Hepatocyte (in vitro differentiated cells): ENCODE results near the gene ANKRD29. TPM values are rescaled to one million over a fixed set of nuclear protein-coding genes. Genes with fewer than 3 reads are reported as not detected.

ENCODE experiments used
- DNase-seq: peaks from one replicate; pipeline ENCODE4 v3.0.0-alpha.2; 2016; ENCODE audit warnings: low spot score
- H2AFZ ChIP-seq: fragments of 200-600 bp; sonication (generic); 2 replicates; pipeline ENCODE4 v1.6.0; 2016; ENCODE audit warnings: antibody characterized with exemption, mild to moderate bottlenecking
- H3K27ac ChIP-seq: fragments of 200-600 bp; sonication (generic); 2 replicates; pipeline ENCODE4 v1.5.1; 2016; ENCODE audit warnings: mild to moderate bottlenecking
- H3K27me3 ChIP-seq: fragments of 200-600 bp; sonication (generic); 2 replicates; pipeline ENCODE4 v1.6.1; 2016
- H3K36me3 ChIP-seq: fragments of 200-600 bp; sonication (generic); replicated peaks from 2 replicates; pipeline ENCODE4 v1.5.1; 2016; ENCODE audit warnings: low read depth; ENCODE audit not compliant: insufficient read depth
- H3K4me1 ChIP-seq: fragments of 200-600 bp; sonication (generic); 2 replicates; pipeline ENCODE4 v1.5.1; 2016; ENCODE audit warnings: mild to moderate bottlenecking, moderate library complexity; ENCODE audit not compliant: insufficient read depth
- H3K4me2 ChIP-seq: fragments of 200-600 bp; sonication (generic); 2 replicates; pipeline ENCODE4 v1.6.0; 2016
- H3K4me3 ChIP-seq: fragments of 200-600 bp; sonication (generic); 2 replicates; pipeline ENCODE4 v1.5.1; 2016; ENCODE audit warnings: mild to moderate bottlenecking
- H3K79me2 ChIP-seq: fragments of 200-600 bp; sonication (generic); 2 replicates; pipeline ENCODE4 v1.6.0; 2017; ENCODE audit warnings: mild to moderate bottlenecking
- H3K9me2 ChIP-seq: fragments of 200-600 bp; sonication (generic); replicated peaks from 2 replicates; pipeline ENCODE4 v1.6.0; 2017; ENCODE audit warnings: mild to moderate bottlenecking; ENCODE audit not compliant: insufficient read depth
- H3K9me3 ChIP-seq: fragments of 200-600 bp; sonication (generic); 2 replicates; pipeline ENCODE4 v1.5.1; 2016; ENCODE audit warnings: low read depth, mild to moderate bottlenecking
- H4K20me1 ChIP-seq: fragments of 200-600 bp; sonication (generic); 2 replicates; pipeline ENCODE4 v1.6.0; 2016; ENCODE audit warnings: mild to moderate bottlenecking; ENCODE audit not compliant: insufficient read depth, poor library complexity, severe bottlenecking
- CTCF ChIP-seq: fragments of 200-600 bp; sonication (generic); IDR thresholded peaks from 2 replicates; pipeline ENCODE4 v1.5.1; 2016; ENCODE audit warnings: antibody characterized with exemption, mild to moderate bottlenecking; ENCODE audit not compliant: poor library complexity
- EZH2 ChIP-seq: fragments of 200-600 bp; sonication (generic); IDR thresholded peaks from 2 replicates; pipeline ENCODE4 v1.6.1; 2016; ENCODE audit warnings: antibody characterized with exemption, mild to moderate bottlenecking, borderline replicate concordance
- EZH2phosphoT487 ChIP-seq: fragments of 200-600 bp; sonication (generic); IDR thresholded peaks from one replicate; pipeline ENCODE4 v1.6.1; 2018; ENCODE audit warnings: antibody characterized with exemption, mild to moderate bottlenecking, low read depth, moderate library complexity; ENCODE audit not compliant: unreplicated experiment, severe bottlenecking
- WGBS: methylation state at CpG from one replicate; pipeline ENCODE4 v1.1.6; 2016; ENCODE audit warnings: low lambda C conversion rate; ENCODE audit errors: missing lambda C conversion rate; 5-methylcytosine and 5-hydroxymethylcytosine counted together
- polyA plus RNA-seq: library from polyadenylated mRNA; unstranded; fragments of >200 nt; fragmentation: Nextera tagmentation; extraction: Ambion mirVana; gene quantifications from 2 replicates; pipeline ENCODE4 v1.2.1, GENCODE V29; 2016
- total RNA-seq: library from RNA; depleted of rRNA; stranded (reverse); fragments of >200 nt; gene quantifications from 2 replicates; pipeline ENCODE4 v1.2.3, GENCODE V29; 2014

The ANKRD29 gene
- total and polyA plus RNA-seq, 2 experiments from 2014 or later: 7.7 to 12.1 TPM

GRCh38 chr18:23587220-23587642, 75.5 kb downstream of the ANKRD29 start:
- DNase-seq: no peak
- TF ChIP-seq CTCF: no peak
- no peak for TF ChIP-seq EZH2phosphoT487
- no peak for TF ChIP-seq EZH2
- H3K9me3 ChIP-seq: no peaks in the 10 kb centered on the region
- no peaks in the 10 kb centered on the region for H3K27me3 ChIP-seq
- H3K36me3 ChIP-seq: no peaks in the 10 kb centered on the region
- no peak overlapping the region for H3K4me3 ChIP-seq
- peaks cover 37% of the 10 kb centered on the region for H3K79me2 ChIP-seq
- H2AFZ ChIP-seq: peak overlapping the region; percentile 61
- 50% methylated on average over 7 of the region's 7 CpGs for WGBS
- H3K9me2 ChIP-seq: no peaks in the 10 kb centered on the region
- H3K4me2 ChIP-seq: peak overlapping the region; percentile 71
- peak overlapping the region; percentile 100 for H3K27ac ChIP-seq
- H3K4me1 ChIP-seq: peaks cover 20% of the 10 kb centered on the region
- H4K20me1 ChIP-seq: peaks cover 16% of the 10 kb centered on the region

GRCh38 chr18:23586249-23587196, 76.2 kb downstream of the ANKRD29 start, which contains the start of gene NPC1:
NPC1 (minus strand) TSS chr18:23586506; CDS start chr18:23586343, 163 bp downstream.
- peak; percentile 99 for DNase-seq
- Histone ChIP-seq H3K79me2 (peaks cover 44% of the 10 kb centered on the region), H3K27me3 (no peaks in the 10 kb centered on the region), H2AFZ (peak within 1 kb of the TSS; percentile 68), H3K4me3 (peak within 1 kb of the TSS; percentile 93), H3K27ac (peak within 1 kb of the TSS; percentile 100), H4K20me1 (peaks cover 20% of the 10 kb centered on the region), H3K9me3 (no peaks in the 10 kb centered on the region), H3K9me2 (no peaks in the 10 kb centered on the region), H3K36me3 (no peaks in the 10 kb centered on the region), H3K4me1 (peaks cover 22% of the 10 kb centered on the region), H3K4me2 (peak within 1 kb of the TSS; percentile 84)
- WGBS: under 1% methylated on average over 65 of the region's 95 CpGs
- no peak for TF ChIP-seq EZH2phosphoT487
- TF ChIP-seq CTCF: peak; percentile 73
- no peak for TF ChIP-seq EZH2

- no peak for DNase-seq
- peak overlapping the region; percentile 12 for H2AFZ ChIP-seq
- H3K9me3 ChIP-seq: no peaks in the 10 kb centered on the region
- TF ChIP-seq EZH2phosphoT487 (no peak), CTCF (no peak), EZH2 (no peak)
- H3K4me1 ChIP-seq: peaks cover 28% of the 10 kb centered on the region
- H3K27ac ChIP-seq: peak overlapping the region; percentile 100
- no peaks in the 10 kb centered on the region for H3K36me3 ChIP-seq
- H3K4me3 ChIP-seq: peak overlapping the region; percentile 93
- H3K9me2 ChIP-seq: no peaks in the 10 kb centered on the region
- no peaks in the 10 kb centered on the region for H3K27me3 ChIP-seq
- 3% methylated on average over 12 of the region's 14 CpGs for WGBS
- peaks cover 26% of the 10 kb centered on the region for H4K20me1 ChIP-seq
- H3K4me2 ChIP-seq: peak overlapping the region; percentile 84
- H3K79me2 ChIP-seq: peaks cover 51% of the 10 kb centered on the region
Measured at GRCh38 chr18:23585897-23586248, 76.8 kb downstream of the ANKRD29 start.
